Subcutaneous adipose tissue (tissue), 4 donors: ENCODE results near the gene ATXN7L3. TPM values are rescaled to one million over a fixed set of nuclear protein-coding genes. Genes with fewer than 3 reads are reported as not detected.

Experiments used
- CTCF ChIP-seq: fragments of 450-650 bp; IDR thresholded peaks from one replicate; pipeline ENCODE4 v1.5.1; 2016; ENCODE audit warnings: low read depth, mild to moderate bottlenecking, control low read depth, antibody characterized with exemption, moderate library complexity
- total RNA-seq, 4 donors: library from RNA; depleted of rRNA; stranded (reverse); fragments of >200 nt; gene quantifications; one replicate each; pipeline ENCODE4 v1.1.0, GENCODE V29; 2016

Gene ATXN7L3
- total RNA-seq, 4 donors from 2014 or later = 11.7 to 31.6 (median 28.2) TPM

GRCh38 chr17:44197980-44198720, 1.5 kb downstream of the ATXN7L3 start:
- no peak for TF ChIP-seq CTCF

- no peak for TF ChIP-seq CTCF
Observed at GRCh38 chr17:44197107-44197506, 2.6 kb downstream of the ATXN7L3 start.

- TF ChIP-seq CTCF = no peak
Observed at GRCh38 chr17:44193326-44194084, 6.2 kb downstream of the ATXN7L3 start.

GRCh38 chr17:44192750-44193149, 6.9 kb downstream of the ATXN7L3 start:
- no peak for TF ChIP-seq CTCF

GRCh38 chr17:44191941-44192496, 7.7 kb downstream of the ATXN7L3 start:
- TF ChIP-seq CTCF = no peak

- no peak for TF ChIP-seq CTCF
Observed at GRCh38 chr17:44191369-44191768, 8.3 kb downstream of the ATXN7L3 start.

GRCh38 chr17:44190481-44190880, 9.2 kb downstream of the ATXN7L3 start:
- no peak for TF ChIP-seq CTCF
